ENCODE measurements around the gene THRA. TPM values are rescaled to one million over a fixed set of nuclear protein-coding genes. Genes with fewer than 3 reads are reported as not detected.
A peak's percentile ranks its signal among the peaks of the same experiment; 100 is the strongest.

The THRA gene
- polyA plus RNA-seq, 1 donor, result 61.7 TPM

GRCh38 chr17:40121181-40122135 is 58.7 kb downstream of the THRA start, which contains the start of gene MSL1:
TSS of gene MSL1 (plus strand) at chr17:40121971. CDS start at chr17:40122613, 642 bp downstream.
- H3K4me3 ChIP-seq (ENCODE audit: low read length), result peak within 1 kb of the TSS; percentile 94
- peak; percentile 76 to 91 for DNase-seq

GRCh38 chr17:40122136-40122998 is 59.6 kb downstream of the THRA start:
- peak in 1 of 2 donors; percentile 52 for DNase-seq
- H3K36me3 ChIP-seq (ENCODE audit: control insufficient read depth, insufficient read depth, low read length), result peaks cover 16% of the 10 kb centered on the region
- H3K27me3 ChIP-seq (ENCODE audit: control insufficient read depth, insufficient read depth, low read length), result no peaks in the 10 kb centered on the region
- H3K9me3 ChIP-seq (ENCODE audit: control insufficient read depth, low read depth, low read length), result no peaks in the 10 kb centered on the region
- H3K4me3 ChIP-seq (ENCODE audit: low read length), result peak overlapping the region; percentile 94
- H3K27ac ChIP-seq (ENCODE audit: low read length), result peak overlapping the region; percentile 88
- H3K4me1 ChIP-seq (ENCODE audit: control insufficient read depth, insufficient read depth, low read length), result peaks cover 27% of the 10 kb centered on the region
- WGBS (ENCODE audit: insufficient coverage, low lambda C conversion rate), result no CpG with 5 or more reads among the region's 97 CpGs

More at GRCh38 chr17:40121181-40122135, 58.7 kb downstream of the THRA start, which contains the start of gene MSL1:
- WGBS (ENCODE audit: insufficient coverage, low lambda C conversion rate), result 0% methylated on average over 3 of the region's 82 CpGs
- Histone ChIP-seq H3K36me3 (ENCODE audit: control insufficient read depth, insufficient read depth, low read length) (peaks cover 8% of the 10 kb centered on the region), H3K9me3 (ENCODE audit: control insufficient read depth, low read depth, low read length) (no peaks in the 10 kb centered on the region), H3K27me3 (ENCODE audit: control insufficient read depth, insufficient read depth, low read length) (no peaks in the 10 kb centered on the region), H3K4me1 (ENCODE audit: control insufficient read depth, insufficient read depth, low read length) (peaks cover 27% of the 10 kb centered on the region), H3K27ac (ENCODE audit: low read length) (peak within 1 kb of the TSS; percentile 88)

- Histone ChIP-seq H3K9me3 (ENCODE audit: control insufficient read depth, low read depth, low read length) (no peaks in the 10 kb centered on the region), H3K4me1 (ENCODE audit: control insufficient read depth, insufficient read depth, low read length) (peaks cover 23% of the 10 kb centered on the region), H3K36me3 (ENCODE audit: control insufficient read depth, insufficient read depth, low read length) (peaks cover 24% of the 10 kb centered on the region), H3K27me3 (ENCODE audit: control insufficient read depth, insufficient read depth, low read length) (no peaks in the 10 kb centered on the region), H3K4me3 (ENCODE audit: low read length) (peak overlapping the region; percentile 94), H3K27ac (ENCODE audit: low read length) (peak overlapping the region; percentile 83)
- WGBS (ENCODE audit: insufficient coverage, low lambda C conversion rate), result 0% methylated on average over 3 of the region's 43 CpGs
- peak; percentile 44 to 60 for DNase-seq
Measured at GRCh38 chr17:40122999-40123810, 60.4 kb downstream of the THRA start.

GRCh38 chr17:40123811-40124114 is 61.0 kb downstream of the THRA start:
- Histone ChIP-seq H3K9me3 (ENCODE audit: control insufficient read depth, low read depth, low read length) (no peaks in the 10 kb centered on the region), H3K27ac (ENCODE audit: low read length) (peak overlapping the region; percentile 83), H3K4me3 (ENCODE audit: low read length) (peak overlapping the region; percentile 94), H3K4me1 (ENCODE audit: control insufficient read depth, insufficient read depth, low read length) (peaks cover 19% of the 10 kb centered on the region), H3K36me3 (ENCODE audit: control insufficient read depth, insufficient read depth, low read length) (peaks cover 27% of the 10 kb centered on the region), H3K27me3 (ENCODE audit: control insufficient read depth, insufficient read depth, low read length) (no peaks in the 10 kb centered on the region)
- WGBS (ENCODE audit: insufficient coverage, low lambda C conversion rate), result no CpG with 5 or more reads among the region's 2 CpGs
- no peak for DNase-seq

DNA sequence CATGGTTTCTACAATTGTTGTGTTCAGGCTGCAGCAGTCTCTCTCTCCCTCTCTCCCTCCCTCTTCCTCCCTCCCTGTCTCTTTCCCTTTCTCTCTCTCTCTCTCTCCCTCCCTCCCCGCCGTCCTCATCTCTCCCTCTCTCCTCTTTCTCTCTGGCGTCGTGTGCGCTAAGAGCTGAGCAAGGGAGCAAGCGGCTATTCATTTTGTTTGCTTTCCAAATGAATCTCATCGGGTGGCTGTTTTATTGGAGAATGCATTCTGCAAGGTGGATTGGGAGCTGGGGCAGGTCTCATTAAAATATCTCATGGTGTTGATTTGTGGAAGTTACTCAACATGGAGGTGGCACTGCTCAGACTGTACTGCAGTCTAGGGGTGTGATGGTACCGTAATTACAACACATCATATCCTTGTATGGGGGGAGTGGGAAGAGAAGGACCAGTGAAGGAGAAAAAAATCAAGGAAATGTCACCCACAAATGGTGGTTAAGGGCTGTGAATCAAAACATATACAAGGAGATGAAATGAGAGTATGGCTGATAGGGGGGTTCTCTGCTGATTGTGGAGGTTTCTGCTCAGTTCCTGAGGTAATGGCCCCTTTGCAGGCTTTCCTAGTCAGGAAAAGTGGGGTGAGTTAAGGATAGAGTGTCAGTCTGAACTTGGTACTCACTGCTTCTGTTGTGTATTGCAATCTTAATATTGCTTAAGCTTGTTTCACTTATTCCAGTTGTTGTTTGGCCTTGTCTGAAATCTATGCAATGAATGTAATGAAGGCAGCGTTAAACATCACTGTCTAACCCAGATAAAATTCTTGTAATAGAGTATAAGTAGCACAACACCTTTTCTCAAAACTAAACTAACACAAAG is 61.7 kb downstream of the THRA start:
- 0% methylated on average over 1 of the region's 9 CpGs for WGBS (ENCODE audit: insufficient coverage, low lambda C conversion rate)
- H3K27me3 ChIP-seq (ENCODE audit: control insufficient read depth, insufficient read depth, low read length), result no peaks in the 10 kb centered on the region
- peak overlapping the region; percentile 94 for H3K4me3 ChIP-seq (ENCODE audit: low read length)
- peak in 1 of 2 donors; percentile 50 for DNase-seq
- H3K27ac ChIP-seq (ENCODE audit: low read length), result peak overlapping the region; percentile 83
- H3K36me3 ChIP-seq (ENCODE audit: control insufficient read depth, insufficient read depth, low read length), result peaks cover 35% of the 10 kb centered on the region
- H3K4me1 ChIP-seq (ENCODE audit: control insufficient read depth, insufficient read depth, low read length), result peaks cover 17% of the 10 kb centered on the region
- H3K9me3 ChIP-seq (ENCODE audit: control insufficient read depth, low read depth, low read length), result no peaks in the 10 kb centered on the region

DNA sequence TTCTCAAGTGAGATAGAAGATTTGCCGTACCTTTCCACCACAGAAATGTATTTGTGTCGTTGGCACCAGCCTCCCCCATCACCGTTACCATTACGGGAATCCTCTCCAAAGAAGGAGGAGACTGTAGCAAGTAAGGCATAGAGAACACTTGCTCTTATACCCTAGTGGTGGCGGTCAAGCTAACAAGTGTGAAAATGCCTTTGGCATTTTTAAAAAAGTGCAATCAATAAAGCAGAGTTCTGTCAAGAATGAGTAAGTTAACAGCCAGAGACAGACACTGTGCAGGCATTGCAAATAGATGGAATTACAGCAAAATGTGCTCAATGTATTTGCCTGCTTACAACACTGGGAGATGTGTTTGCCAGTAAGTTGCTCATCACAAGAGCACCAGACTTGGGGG is 66.7 kb downstream of the THRA start:
- DNase-seq, result no peak
- no CpG with 5 or more reads among the region's 5 CpGs for WGBS (ENCODE audit: insufficient coverage, low lambda C conversion rate)
- H3K4me3 ChIP-seq (ENCODE audit: low read length), result no peak overlapping the region
- no peaks in the 10 kb centered on the region for H3K9me3 ChIP-seq (ENCODE audit: control insufficient read depth, low read depth, low read length)
- no peak overlapping the region for H3K27ac ChIP-seq (ENCODE audit: low read length)
- H3K27me3 ChIP-seq (ENCODE audit: control insufficient read depth, insufficient read depth, low read length), result no peaks in the 10 kb centered on the region
- H3K4me1 ChIP-seq (ENCODE audit: control insufficient read depth, insufficient read depth, low read length), result peaks cover 20% of the 10 kb centered on the region
- peaks cover 77% of the 10 kb centered on the region for H3K36me3 ChIP-seq (ENCODE audit: control insufficient read depth, insufficient read depth, low read length)

DNA sequence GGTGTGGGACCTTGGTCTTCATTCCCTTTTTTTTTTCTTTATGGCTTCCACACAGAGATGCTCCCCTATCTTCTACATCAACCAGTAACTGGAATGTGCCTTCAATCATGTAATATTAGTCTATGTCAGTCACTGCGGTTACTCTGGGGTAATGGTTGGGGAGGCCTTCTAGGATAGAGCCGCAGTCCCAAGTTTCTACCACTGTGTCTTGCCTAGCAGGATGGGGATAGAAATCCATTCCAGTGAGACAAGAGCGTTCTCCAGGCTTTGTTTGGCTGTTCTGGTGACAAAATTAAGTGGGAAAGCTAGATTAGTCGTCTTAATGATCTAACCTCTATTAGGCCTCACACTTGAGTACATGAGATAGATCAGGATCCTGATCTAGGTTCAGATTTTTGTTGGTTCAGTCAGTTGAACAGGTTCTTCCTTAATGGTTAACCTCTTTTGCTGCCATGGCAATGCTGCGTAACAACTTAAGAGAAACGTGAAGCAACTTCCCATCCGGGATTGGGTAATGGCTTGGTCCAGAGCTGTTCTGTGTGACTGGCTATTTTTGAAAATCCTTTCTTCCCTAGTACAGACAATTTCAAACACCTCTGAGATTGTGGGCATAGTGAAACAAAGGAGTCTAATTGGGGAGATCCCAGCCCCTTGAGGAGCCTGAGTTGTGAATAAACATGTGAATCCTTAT is 67.7 kb downstream of the THRA start:
- Histone ChIP-seq H3K27me3 (ENCODE audit: control insufficient read depth, insufficient read depth, low read length) (no peaks in the 10 kb centered on the region), H3K9me3 (ENCODE audit: control insufficient read depth, low read depth, low read length) (no peaks in the 10 kb centered on the region), H3K4me3 (ENCODE audit: low read length) (no peak overlapping the region), H3K36me3 (ENCODE audit: control insufficient read depth, insufficient read depth, low read length) (peaks cover 87% of the 10 kb centered on the region), H3K27ac (ENCODE audit: low read length) (no peak overlapping the region), H3K4me1 (ENCODE audit: control insufficient read depth, insufficient read depth, low read length) (peaks cover 24% of the 10 kb centered on the region)
- DNase-seq, result no peak
- 70% methylated on average over 2 of the region's 7 CpGs for WGBS (ENCODE audit: insufficient coverage, low lambda C conversion rate)

DNA sequence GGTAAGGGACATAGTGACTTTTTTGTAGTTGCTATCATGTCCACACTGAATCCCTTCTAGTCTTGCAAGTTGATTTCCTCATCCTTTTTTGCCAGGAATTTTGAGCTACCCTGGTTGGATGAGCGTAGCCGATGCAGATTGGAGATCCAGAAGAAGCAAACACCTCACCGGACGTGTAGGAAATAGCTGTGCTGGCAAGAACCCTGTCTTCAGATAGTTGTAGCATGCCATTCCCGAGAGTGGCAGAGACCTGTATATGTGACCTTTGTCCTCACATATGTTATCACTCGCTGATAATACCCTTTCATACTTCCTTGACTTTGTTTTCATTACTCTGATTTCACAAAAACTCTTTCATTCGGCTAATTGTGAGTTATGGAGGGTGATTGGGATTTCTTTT is 71.4 kb downstream of the THRA start:
- H3K27me3 ChIP-seq (ENCODE audit: control insufficient read depth, insufficient read depth, low read length), result no peaks in the 10 kb centered on the region
- H3K4me1 ChIP-seq (ENCODE audit: control insufficient read depth, insufficient read depth, low read length), result peaks cover 29% of the 10 kb centered on the region
- H3K36me3 ChIP-seq (ENCODE audit: control insufficient read depth, insufficient read depth, low read length), result peaks cover 72% of the 10 kb centered on the region
- H3K4me3 ChIP-seq (ENCODE audit: low read length), result no peak overlapping the region
- no peaks in the 10 kb centered on the region for H3K9me3 ChIP-seq (ENCODE audit: control insufficient read depth, low read depth, low read length)
- no CpG with 5 or more reads among the region's 7 CpGs for WGBS (ENCODE audit: insufficient coverage, low lambda C conversion rate)
- peak overlapping the region; percentile 85 for H3K27ac ChIP-seq (ENCODE audit: low read length)
- peak; percentile 76 to 87 for DNase-seq

DNA sequence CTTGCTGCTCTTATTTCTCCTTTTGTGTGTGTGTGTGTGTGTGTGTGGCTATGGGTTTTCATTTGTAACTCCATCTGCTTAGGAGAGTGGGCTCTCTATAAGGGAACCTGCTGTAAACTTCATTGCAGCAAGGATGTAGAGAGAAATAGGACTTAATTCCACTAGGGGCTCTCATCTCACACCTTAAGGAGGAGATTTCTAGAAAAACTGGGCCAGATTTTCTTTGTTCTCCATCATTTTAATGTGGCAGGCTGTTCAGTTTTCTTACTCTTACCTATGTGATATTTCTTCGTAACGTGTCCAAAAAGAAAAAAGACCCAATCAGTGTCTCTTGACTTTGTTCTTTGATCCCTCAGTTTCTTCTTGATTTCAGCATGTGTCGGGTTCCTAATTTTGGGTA is 73.1 kb downstream of the THRA start:
- H3K4me3 ChIP-seq (ENCODE audit: low read length), result no peak overlapping the region
- no peak overlapping the region for H3K27ac ChIP-seq (ENCODE audit: low read length)
- no peaks in the 10 kb centered on the region for H3K9me3 ChIP-seq (ENCODE audit: control insufficient read depth, low read depth, low read length)
- DNase-seq, result no peak
- no CpG with 5 or more reads among the region's 3 CpGs for WGBS (ENCODE audit: insufficient coverage, low lambda C conversion rate)
- H3K4me1 ChIP-seq (ENCODE audit: control insufficient read depth, insufficient read depth, low read length), result peaks cover 29% of the 10 kb centered on the region
- no peaks in the 10 kb centered on the region for H3K27me3 ChIP-seq (ENCODE audit: control insufficient read depth, insufficient read depth, low read length)
- H3K36me3 ChIP-seq (ENCODE audit: control insufficient read depth, insufficient read depth, low read length), result peaks cover 56% of the 10 kb centered on the region

All from large intestine (tissue), 3 donors.